Epithelial cell of alveolus of lung (primary cell): ENCODE measurements around the gene SLC13A1. TPM values are rescaled to one million over a fixed set of nuclear protein-coding genes. Genes with fewer than 3 reads are reported as not detected.

Experiments
- total RNA-seq: library from RNA; depleted of rRNA; stranded (reverse); fragments of >200 nt; gene quantifications from 2 replicates; pipeline ENCODE4 v1.2.1, GENCODE V29; 2015

The SLC13A1 gene
- not detected in 2 replicates for total RNA-seq

GRCh38 chr7:123199883-123200282 lies at the start of gene SLC13A1:
Gene SLC13A1, minus strand, starts transcription at chr7:123199969. Its CDS starts 23 bp downstream, at chr7:123199946.

Other genes with a start within 250 kb of the SLC13A1 start
- not detected in 2 replicates for gene TAS2R16, start 204.3 kb downstream of the SLC13A1 start, total RNA-seq